Measurements from ENCODE around the gene RTN4R.

RTN4R gene

GRCh38 chr22:20211997-20212753, 55.9 kb downstream of the RTN4R start (continued):
- no peak for TF ChIP-seq ZNF777 (tag by site-specific recombination; IDR thresholded peaks at IDR 0.05; ENCODE audit: borderline replicate concordance)
- TF ChIP-seq ZNF664 (tag by site-specific recombination; IDR thresholded peaks at IDR 0.05): no peak
- TF ChIP-seq ZNF621 (tag by site-specific recombination; IDR thresholded peaks at IDR 0.05): no peak
- TF ChIP-seq ZNF335 (tag by site-specific recombination; conservative IDR thresholded peaks at IDR 0.05): peak; percentile 57
- TF ChIP-seq ZXDB (tag by site-specific recombination; IDR thresholded peaks at IDR 0.05): peak; percentile 34; the same call in 1 of the 2 replicates
- TF ChIP-seq OSR2 (tag by site-specific recombination; IDR thresholded peaks at IDR 0.05): peak; percentile 93
- no peak for TF ChIP-seq ZFP3 (tag by site-specific recombination; IDR thresholded peaks at IDR 0.05; ENCODE audit: low read depth)
- TF ChIP-seq WT1 (tag by site-specific recombination; IDR thresholded peaks at IDR 0.05): no peak
- TF ChIP-seq, protein P1, sequence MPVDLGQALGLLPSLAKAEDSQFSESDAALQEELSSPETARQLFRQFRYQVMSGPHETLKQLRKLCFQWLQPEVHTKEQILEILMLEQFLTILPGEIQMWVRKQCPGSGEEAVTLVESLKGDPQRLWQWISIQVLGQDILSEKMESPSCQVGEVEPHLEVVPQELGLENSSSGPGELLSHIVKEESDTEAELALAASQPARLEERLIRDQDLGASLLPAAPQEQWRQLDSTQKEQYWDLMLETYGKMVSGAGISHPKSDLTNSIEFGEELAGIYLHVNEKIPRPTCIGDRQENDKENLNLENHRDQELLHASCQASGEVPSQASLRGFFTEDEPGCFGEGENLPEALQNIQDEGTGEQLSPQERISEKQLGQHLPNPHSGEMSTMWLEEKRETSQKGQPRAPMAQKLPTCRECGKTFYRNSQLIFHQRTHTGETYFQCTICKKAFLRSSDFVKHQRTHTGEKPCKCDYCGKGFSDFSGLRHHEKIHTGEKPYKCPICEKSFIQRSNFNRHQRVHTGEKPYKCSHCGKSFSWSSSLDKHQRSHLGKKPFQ (tag by site-specific recombination; IDR thresholded peaks at IDR 0.05): peak; percentile 75
- TF ChIP-seq SALL2 (tag by site-specific recombination; IDR thresholded peaks at IDR 0.05; ENCODE audit: borderline replicate concordance): no peak
- TF ChIP-seq, protein P2, sequence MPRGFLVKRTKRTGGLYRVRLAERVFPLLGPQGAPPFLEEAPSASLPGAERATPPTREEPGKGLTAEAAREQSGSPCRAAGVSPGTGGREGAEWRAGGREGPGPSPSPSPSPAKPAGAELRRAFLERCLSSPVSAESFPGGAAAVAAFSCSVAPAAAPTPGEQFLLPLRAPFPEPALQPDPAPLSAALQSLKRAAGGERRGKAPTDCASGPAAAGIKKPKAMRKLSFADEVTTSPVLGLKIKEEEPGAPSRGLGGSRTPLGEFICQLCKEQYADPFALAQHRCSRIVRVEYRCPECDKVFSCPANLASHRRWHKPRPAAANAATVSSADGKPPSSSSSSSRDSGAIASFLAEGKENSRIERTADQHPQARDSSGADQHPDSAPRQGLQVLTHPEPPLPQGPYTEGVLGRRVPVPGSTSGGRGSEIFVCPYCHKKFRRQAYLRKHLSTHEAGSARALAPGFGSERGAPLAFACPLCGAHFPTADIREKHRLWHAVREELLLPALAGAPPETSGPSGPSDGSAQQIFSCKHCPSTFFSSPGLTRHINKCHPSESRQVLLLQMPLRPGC (tag by site-specific recombination; IDR thresholded peaks at IDR 0.05): no peak
- peak; percentile 71; the same call in 1 of the 2 replicates for TF ChIP-seq ZSCAN30 (tag by site-specific recombination; IDR thresholded peaks at IDR 0.05)
- TF ChIP-seq RBAK (tag by site-specific recombination; IDR thresholded peaks at IDR 0.05): no peak
- no peak for TF ChIP-seq CTCF (tag by site-specific recombination; IDR thresholded peaks at IDR 0.05)
- no peak for TF ChIP-seq ZNF175 (tag by site-specific recombination; IDR thresholded peaks at IDR 0.05)
- TF ChIP-seq, protein P3, sequence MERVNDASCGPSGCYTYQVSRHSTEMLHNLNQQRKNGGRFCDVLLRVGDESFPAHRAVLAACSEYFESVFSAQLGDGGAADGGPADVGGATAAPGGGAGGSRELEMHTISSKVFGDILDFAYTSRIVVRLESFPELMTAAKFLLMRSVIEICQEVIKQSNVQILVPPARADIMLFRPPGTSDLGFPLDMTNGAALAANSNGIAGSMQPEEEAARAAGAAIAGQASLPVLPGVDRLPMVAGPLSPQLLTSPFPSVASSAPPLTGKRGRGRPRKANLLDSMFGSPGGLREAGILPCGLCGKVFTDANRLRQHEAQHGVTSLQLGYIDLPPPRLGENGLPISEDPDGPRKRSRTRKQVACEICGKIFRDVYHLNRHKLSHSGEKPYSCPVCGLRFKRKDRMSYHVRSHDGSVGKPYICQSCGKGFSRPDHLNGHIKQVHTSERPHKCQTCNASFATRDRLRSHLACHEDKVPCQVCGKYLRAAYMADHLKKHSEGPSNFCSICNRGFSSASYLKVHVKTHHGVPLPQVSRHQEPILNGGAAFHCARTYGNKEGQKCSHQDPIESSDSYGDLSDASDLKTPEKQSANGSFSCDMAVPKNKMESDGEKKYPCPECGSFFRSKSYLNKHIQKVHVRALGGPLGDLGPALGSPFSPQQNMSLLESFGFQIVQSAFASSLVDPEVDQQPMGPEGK (tag by site-specific recombination; IDR thresholded peaks at IDR 0.05): peak; percentile 56
- no peak for TF ChIP-seq KLF7 (tag by site-specific recombination; IDR thresholded peaks at IDR 0.05; ENCODE audit: borderline replicate concordance)
- TF ChIP-seq MZF1 (tag by site-specific recombination; IDR thresholded peaks at IDR 0.05; ENCODE audit: borderline replicate concordance): no peak
- no peak for TF ChIP-seq ZNF677 (tag by site-specific recombination; IDR thresholded peaks at IDR 0.05)
- no peak for TF ChIP-seq ZNF157 (tag by site-specific recombination; IDR thresholded peaks at IDR 0.05)
- TF ChIP-seq, protein P4, sequence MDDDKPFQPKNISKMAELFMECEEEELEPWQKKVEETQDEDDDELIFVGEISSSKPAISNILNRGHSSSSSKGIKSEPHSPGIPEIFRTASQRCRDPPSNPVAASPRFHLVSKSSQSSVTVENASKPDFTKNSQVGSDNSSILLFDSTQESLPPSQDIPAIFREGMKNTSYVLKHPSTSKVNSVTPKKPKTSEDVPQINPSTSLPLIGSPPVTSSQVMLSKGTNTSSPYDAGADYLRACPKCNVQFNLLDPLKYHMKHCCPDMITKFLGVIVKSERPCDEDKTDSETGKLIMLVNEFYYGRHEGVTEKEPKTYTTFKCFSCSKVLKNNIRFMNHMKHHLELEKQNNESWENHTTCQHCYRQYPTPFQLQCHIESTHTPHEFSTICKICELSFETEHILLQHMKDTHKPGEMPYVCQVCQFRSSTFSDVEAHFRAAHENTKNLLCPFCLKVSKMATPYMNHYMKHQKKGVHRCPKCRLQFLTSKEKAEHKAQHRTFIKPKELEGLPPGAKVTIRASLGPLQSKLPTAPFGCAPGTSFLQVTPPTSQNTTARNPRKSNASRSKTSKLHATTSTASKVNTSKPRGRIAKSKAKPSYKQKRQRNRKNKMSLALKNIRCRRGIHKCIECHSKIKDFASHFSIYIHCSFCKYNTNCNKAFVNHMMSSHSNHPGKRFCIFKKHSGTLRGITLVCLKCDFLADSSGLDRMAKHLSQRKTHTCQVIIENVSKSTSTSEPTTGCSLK (tag by site-specific recombination; IDR thresholded peaks at IDR 0.05): no peak
- peak; percentile 32; the same call in 1 of the 2 replicates for TF ChIP-seq SP2 (tag by site-specific recombination; IDR thresholded peaks at IDR 0.05)
- TF ChIP-seq, protein P5, sequence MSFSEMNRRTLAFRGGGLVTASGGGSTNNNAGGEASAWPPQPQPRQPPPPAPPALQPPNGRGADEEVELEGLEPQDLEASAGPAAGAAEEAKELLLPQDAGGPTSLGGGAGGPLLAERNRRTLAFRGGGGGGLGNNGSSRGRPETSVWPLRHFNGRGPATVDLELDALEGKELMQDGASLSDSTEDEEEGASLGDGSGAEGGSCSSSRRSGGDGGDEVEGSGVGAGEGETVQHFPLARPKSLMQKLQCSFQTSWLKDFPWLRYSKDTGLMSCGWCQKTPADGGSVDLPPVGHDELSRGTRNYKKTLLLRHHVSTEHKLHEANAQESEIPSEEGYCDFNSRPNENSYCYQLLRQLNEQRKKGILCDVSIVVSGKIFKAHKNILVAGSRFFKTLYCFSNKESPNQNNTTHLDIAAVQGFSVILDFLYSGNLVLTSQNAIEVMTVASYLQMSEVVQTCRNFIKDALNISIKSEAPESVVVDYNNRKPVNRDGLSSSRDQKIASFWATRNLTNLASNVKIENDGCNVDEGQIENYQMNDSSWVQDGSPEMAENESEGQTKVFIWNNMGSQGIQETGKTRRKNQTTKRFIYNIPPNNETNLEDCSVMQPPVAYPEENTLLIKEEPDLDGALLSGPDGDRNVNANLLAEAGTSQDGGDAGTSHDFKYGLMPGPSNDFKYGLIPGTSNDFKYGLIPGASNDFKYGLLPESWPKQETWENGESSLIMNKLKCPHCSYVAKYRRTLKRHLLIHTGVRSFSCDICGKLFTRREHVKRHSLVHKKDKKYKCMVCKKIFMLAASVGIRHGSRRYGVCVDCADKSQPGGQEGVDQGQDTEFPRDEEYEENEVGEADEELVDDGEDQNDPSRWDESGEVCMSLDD (tag by site-specific recombination; IDR thresholded peaks at IDR 0.05): no peak
- TF ChIP-seq ZNF23 (tag by site-specific recombination; IDR thresholded peaks at IDR 0.05; ENCODE audit: borderline replicate concordance): no peak
- no peak for TF ChIP-seq ZNF530 (tag by site-specific recombination; IDR thresholded peaks at IDR 0.05; ENCODE audit: low read depth)

Measured in HEK293 (cell line).